PC-3 (cell line): ENCODE results near the gene VTCN1. TPM values are rescaled to one million over a fixed set of nuclear protein-coding genes. Genes with fewer than 3 reads are reported as not detected.

Source experiments
- ATAC-seq: fragments of 200-7000 bp; cut with Tn5 transposase; 2 replicates; pipeline ENCODE4 v1.9.1; 2020; ENCODE audit warnings: mild to moderate bottlenecking, moderate library complexity
- BruUV-seq: library from RNA; stranded (reverse); fragments of 400-500 nt; replicated peaks from 2 replicates; lab custom pipeline; 2021; lab: Mats Ljungman, UMichigan
- CTCF ChIA-PET: fragments of 300-600 bp; sonication (Branson Sonifier 250); formaldehyde crosslinking; loops from one replicate; lab custom pipeline; 2022; ENCODE audit warnings: antibody characterized with exemption; lab: Charles Lee
- POLR2A ChIA-PET: fragments of 300-600 bp; sonication (Branson Sonifier 250); formaldehyde crosslinking; loops from one replicate; lab custom pipeline; 2022; ENCODE audit warnings: antibody characterized with exemption; ENCODE audit not compliant: unreplicated experiment; lab: Charles Lee
- DNase-seq: peaks from one replicate; pipeline ENCODE4 v3.0.0-alpha.2; 2015
- H2AFZ ChIP-seq: fragments of 300-600 bp; sonication (generic); 2 replicates; pipeline ENCODE4 v1.6.0; 2016; ENCODE audit warnings: antibody characterized with exemption, low read length
- H3F3A ChIP-seq: fragments of 300-600 bp; sonication (generic); one replicate; pipeline ENCODE4 v1.6.0; 2017; ENCODE audit warnings: antibody characterized with exemption, low read length, control low read depth, mild to moderate bottlenecking; ENCODE audit not compliant: unreplicated experiment
- H3K27ac ChIP-seq: fragments of 300-600 bp; sonication (generic); 2 replicates; pipeline ENCODE4 v1.5.1; 2016; ENCODE audit warnings: mild to moderate bottlenecking, low read length
- H3K27me3 ChIP-seq: fragments of 300-600 bp; sonication (generic); 2 replicates; pipeline ENCODE4 v1.6.1; 2016; ENCODE audit warnings: low read length, mixed read lengths
- H3K36me3 ChIP-seq: fragments of 300-600 bp; sonication (generic); 2 replicates; pipeline ENCODE4 v1.6.1; 2016; ENCODE audit warnings: low read depth, mixed run types, low read length, mixed read lengths
- H3K4me1 ChIP-seq: fragments of 300-600 bp; sonication (generic); 2 replicates; pipeline ENCODE4 v1.5.1; 2016; ENCODE audit warnings: low read length; ENCODE audit not compliant: insufficient read depth
- H3K4me2 ChIP-seq: fragments of 300-600 bp; sonication (generic); 2 replicates; pipeline ENCODE4 v1.6.0; 2016; ENCODE audit warnings: low read length
- H3K4me3 ChIP-seq: fragments of 300-600 bp; sonication (generic); 2 replicates; pipeline ENCODE4 v1.5.1; 2016; ENCODE audit warnings: mild to moderate bottlenecking, low read length, mixed read lengths
- H3K79me2 ChIP-seq: fragments of 300-600 bp; sonication (generic); 2 replicates; pipeline ENCODE4 v1.6.1; 2017; ENCODE audit warnings: low read length, mixed read lengths
- H3K9ac ChIP-seq: fragments of 300-600 bp; sonication (generic); 2 replicates; pipeline ENCODE4 v1.6.0; 2016; ENCODE audit warnings: mild to moderate bottlenecking, low read length
- H3K9me2 ChIP-seq: fragments of 300-600 bp; sonication (generic); replicated peaks from 2 replicates; pipeline ENCODE4 v1.6.1; 2016; ENCODE audit warnings: mixed run types, low read length, mixed read lengths
- H3K9me3 ChIP-seq: fragments of 300-600 bp; sonication (generic); 2 replicates; pipeline ENCODE4 v1.6.1; 2016; ENCODE audit warnings: low read length, mixed read lengths
- H4K20me1 ChIP-seq: fragments of 300-600 bp; sonication (generic); 2 replicates; pipeline ENCODE4 v1.6.1; 2016; ENCODE audit warnings: low read length, mixed read lengths
- CTCF ChIP-seq: fragments of 300-600 bp; sonication (generic); conservative IDR thresholded peaks from 2 replicates; pipeline ENCODE4 v1.5.1; 2017; ENCODE audit warnings: antibody characterized with exemption, low read depth, mild to moderate bottlenecking, low read length
- EZH2 ChIP-seq: fragments of 300-600 bp; sonication (generic); IDR thresholded peaks from one replicate; pipeline ENCODE4 v1.6.1; 2017; ENCODE audit warnings: antibody characterized with exemption, mild to moderate bottlenecking, low read length; ENCODE audit not compliant: unreplicated experiment
- EZH2phosphoT487 ChIP-seq: fragments of 300-600 bp; sonication (generic); IDR thresholded peaks from 2 replicates; pipeline ENCODE4 v1.6.1; 2018; ENCODE audit warnings: mild to moderate bottlenecking, antibody characterized with exemption, low read length, borderline replicate concordance
- intact Hi-C: fragments of 100-400 bp; cut with micrococcal nuclease; formaldehyde crosslinking; loops from 2 replicates; pipeline ENCODE4 v1.9.0; 2023
- total RNA-seq: library from RNA; depleted of rRNA; stranded (reverse); fragments of >200 nt; gene quantifications from 2 replicates; pipeline ENCODE4 v1.2.3, GENCODE V29; 2014

VTCN1 gene
- total RNA-seq, 1 experiment from 2014 or later, result not detected

- POLR2A ChIA-PET, result no interaction called here
- H3K9ac ChIP-seq, result no peak overlapping the region
- no peak for TF ChIP-seq EZH2
- TF ChIP-seq CTCF, result no peak
- TF ChIP-seq EZH2phosphoT487, result no peak
- no peak overlapping the region for H2AFZ ChIP-seq
- DNase-seq (no peak), ATAC-seq (no peak)
- no peaks in the 10 kb centered on the region for H4K20me1 ChIP-seq
- H3K9me2 ChIP-seq, result no peaks in the 10 kb centered on the region
- no peaks in the 10 kb centered on the region for H3K27me3 ChIP-seq
- no peak overlapping the region for H3K27ac ChIP-seq
- H3K79me2 ChIP-seq, result no peaks in the 10 kb centered on the region
- no peak overlapping the region for H3K4me3 ChIP-seq
- CTCF ChIA-PET, result no interaction called here
- H3K9me3 ChIP-seq, result no peaks in the 10 kb centered on the region
- no peaks in the 10 kb centered on the region for H3F3A ChIP-seq
- no peaks in the 10 kb centered on the region for H3K4me1 ChIP-seq
- intact Hi-C loops, result no loop called here
- H3K36me3 ChIP-seq, result no peaks in the 10 kb centered on the region
- H3K4me2 ChIP-seq, result no peak overlapping the region
- no TSS peak for BruUV-seq
Measured at GRCh38 chr1:117173691-117174090, 37.0 kb downstream of the VTCN1 start.

GRCh38 chr1:117173006-117173405 lies 37.7 kb downstream of the VTCN1 start:
- Histone ChIP-seq H3F3A (no peaks in the 10 kb centered on the region), H3K4me2 (no peak overlapping the region), H3K36me3 (no peaks in the 10 kb centered on the region), H3K4me1 (0 out of 2 replicates have a peak, but pooled peaks cover under 1% of the 10 kb centered on the region), H4K20me1 (no peaks in the 10 kb centered on the region), H3K27me3 (no peaks in the 10 kb centered on the region), H3K4me3 (no peak overlapping the region), H3K9me3 (no peaks in the 10 kb centered on the region), H3K9me2 (no peaks in the 10 kb centered on the region), H3K27ac (no peak overlapping the region), H2AFZ (no peak overlapping the region), H3K9ac (no peak overlapping the region), H3K79me2 (no peaks in the 10 kb centered on the region)
- ATAC-seq, result no peak
- ChIA-PET CTCF (no interaction called here), POLR2A (no interaction called here)
- BruUV-seq, result no TSS peak
- TF ChIP-seq EZH2phosphoT487 (no peak), EZH2 (no peak), CTCF (no peak)
- no peak for DNase-seq
- intact Hi-C loops, result no loop called here

- peaks cover 10% of the 10 kb centered on the region; the same call in 1 of the 2 replicates for H3K4me1 ChIP-seq
- H3K27me3 ChIP-seq, result no peaks in the 10 kb centered on the region
- no peaks in the 10 kb centered on the region for H3F3A ChIP-seq
- no peak for TF ChIP-seq EZH2
- TF ChIP-seq EZH2phosphoT487, result no peak
- no peak for TF ChIP-seq CTCF
- ChIA-PET CTCF (no interaction called here), POLR2A (no interaction called here)
- H3K27ac ChIP-seq, result no peak overlapping the region
- no peaks in the 10 kb centered on the region for H4K20me1 ChIP-seq
- H3K4me2 ChIP-seq, result no peak overlapping the region
- H3K9me3 ChIP-seq, result no peaks in the 10 kb centered on the region
- no peak overlapping the region for H3K9ac ChIP-seq
- H3K4me3 ChIP-seq, result no peak overlapping the region
- no peaks in the 10 kb centered on the region for H3K9me2 ChIP-seq
- no TSS peak for BruUV-seq
- DNase-seq (no peak), ATAC-seq (no peak; the same call in 1 of the 2 replicates)
- intact Hi-C loops, result no loop called here
- no peak overlapping the region for H2AFZ ChIP-seq
- no peaks in the 10 kb centered on the region for H3K79me2 ChIP-seq
- no peaks in the 10 kb centered on the region for H3K36me3 ChIP-seq
Measured at GRCh38 chr1:117171900-117172511, 38.7 kb downstream of the VTCN1 start.
